GM21526 (cell line): ENCODE results near the gene CDHR2.
A peak's percentile ranks its signal among the peaks of the same experiment; 100 is the strongest.
"Not testable (repeated sequence)": the region's sequence is repeated elsewhere in the genome, so short reads cannot be mapped to it uniquely, and the experiment has no call there.

Source experiments
- ATAC-seq: cut with Tn5 transposase; IDR thresholded peaks from one replicate; pipeline ENCODE4 v1.9.1; 2021; ENCODE audit warnings: moderate library complexity; ENCODE audit not compliant: unreplicated experiment, low FRiP score

The CDHR2 gene

DNA sequence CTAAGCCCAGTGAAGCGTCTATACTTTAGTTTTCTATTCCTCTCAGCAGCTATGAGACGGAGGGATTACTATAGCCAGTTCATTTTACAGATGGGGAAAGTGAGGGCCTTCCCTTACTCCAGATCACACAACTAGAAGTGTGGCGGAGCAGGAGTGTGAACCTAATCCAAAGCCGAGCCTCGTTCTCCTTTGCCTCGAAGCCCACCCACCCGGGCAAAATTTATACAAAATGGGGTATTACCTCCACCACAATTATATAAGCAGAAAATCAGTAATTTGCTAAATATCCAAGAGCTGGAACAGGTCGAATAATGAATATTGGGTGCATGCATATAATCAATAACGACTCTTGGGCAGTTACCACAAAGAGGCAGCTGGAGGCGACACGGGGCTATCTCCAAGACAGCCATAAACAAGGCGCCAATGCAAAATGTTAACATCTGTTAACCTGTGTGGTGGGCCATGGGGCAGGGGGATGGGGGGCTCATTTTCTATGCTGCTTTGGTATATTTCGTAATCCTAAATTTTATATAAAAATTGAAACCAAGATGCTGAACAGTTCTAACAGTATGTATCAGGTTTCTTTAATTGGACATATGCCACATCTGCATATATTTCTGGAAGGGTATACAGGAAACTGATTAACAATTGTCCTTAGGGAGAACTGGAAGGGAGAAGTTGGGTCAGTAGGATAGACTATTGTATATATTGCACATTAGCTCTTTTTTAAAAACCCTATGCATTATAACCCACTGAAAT, 10.7 kb upstream of the CDHR2 start:
- no peak for ATAC-seq

DNA sequence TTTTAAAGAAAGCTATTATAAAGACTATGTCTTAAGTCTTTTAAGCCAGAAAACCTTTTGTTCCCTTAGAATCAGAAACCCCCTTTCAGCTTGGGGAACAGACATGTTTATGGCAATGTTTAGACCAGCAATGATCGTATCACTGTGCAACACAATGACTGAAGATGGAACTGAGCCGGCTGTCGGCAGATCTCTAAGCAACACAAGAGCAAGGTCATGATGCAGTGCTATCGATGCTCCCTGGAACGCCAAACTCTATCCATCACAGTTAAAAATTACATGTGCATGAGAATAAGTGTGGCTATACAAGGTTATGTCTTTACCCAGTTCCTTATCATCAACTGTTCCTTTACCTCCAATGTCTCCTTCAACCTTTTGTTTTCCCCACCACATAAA, 10.2 kb upstream of the CDHR2 start:
- no peak for ATAC-seq

DNA sequence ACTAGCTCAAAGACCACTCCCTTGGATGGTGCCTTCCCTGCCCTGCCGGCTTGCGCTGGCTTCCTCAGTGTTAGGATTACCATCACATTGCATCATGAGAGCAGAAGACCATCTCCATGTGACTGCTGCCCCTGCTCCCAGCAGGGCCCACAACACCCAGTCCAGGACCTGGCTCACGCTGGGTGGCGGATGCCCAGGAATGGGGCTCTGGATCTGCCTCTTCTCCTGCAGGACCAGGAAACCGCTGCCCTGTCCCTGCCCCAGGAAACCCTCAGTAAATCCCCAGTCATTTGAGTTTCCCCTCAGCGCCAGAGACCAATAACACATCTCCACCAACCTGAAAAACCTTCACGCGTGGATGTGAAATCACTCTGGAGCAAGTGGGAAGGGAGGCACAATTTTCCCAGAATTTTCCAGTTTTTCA, 8.7 kb upstream of the CDHR2 start:
- no peak for ATAC-seq

DNA sequence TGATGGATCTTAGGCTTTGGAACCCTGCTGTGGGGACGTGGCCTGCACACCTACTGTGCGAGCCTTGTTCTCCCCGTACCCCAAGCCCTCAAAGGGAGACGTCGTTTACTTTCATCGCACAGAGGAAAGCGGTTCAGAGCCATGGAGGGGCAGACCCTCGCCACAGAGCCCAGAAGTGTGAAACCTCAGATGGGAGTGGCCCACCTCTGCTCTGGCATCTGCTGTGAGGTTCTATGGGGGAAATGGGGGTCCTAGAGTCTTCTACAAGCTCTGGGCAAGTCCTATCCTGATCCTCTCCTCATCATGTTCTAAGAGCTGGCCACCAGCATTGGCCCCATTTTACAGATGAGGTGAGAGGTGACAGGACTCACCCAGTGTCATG, 8.2 kb upstream of the CDHR2 start:
- ATAC-seq = no peak

DNA sequence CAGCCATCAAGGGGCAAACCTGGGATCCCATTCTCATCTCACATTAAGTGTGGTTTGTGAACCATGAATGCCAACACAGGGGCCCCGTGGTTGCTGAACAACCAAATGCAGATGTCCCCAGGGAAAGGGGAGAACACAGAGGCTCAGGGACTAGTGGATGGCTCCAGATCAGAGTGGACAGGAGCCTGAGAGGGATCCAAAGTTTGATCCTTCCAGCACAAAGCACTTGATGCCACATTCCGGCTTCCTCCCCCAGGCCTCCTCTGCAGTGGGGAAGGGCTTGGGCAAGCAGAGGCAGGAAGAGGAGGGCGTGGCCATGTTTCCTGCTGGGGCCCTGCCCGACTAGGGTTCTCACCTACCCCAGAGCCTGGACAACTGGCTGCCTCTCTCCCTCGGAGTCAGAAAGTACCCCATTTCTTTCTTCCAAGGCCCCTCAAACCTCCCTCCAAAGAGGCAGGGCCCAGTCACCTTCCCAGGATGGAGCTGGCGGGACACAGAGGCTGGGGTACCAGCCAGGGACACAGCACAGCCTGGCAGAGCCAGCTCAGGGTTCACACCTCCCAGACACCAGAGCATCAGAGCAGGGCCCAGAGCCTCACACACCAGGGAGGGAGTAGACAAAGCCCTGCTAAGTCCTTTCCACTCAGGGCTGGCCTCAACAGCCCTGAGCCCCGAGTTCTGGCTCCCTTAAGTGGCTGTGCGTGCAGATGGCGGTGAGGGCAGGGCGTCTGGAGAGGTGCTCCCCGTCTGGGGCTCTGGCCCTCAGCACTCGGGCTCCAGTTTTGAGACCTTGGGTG, 7.6 kb upstream of the CDHR2 start:
- no peak for ATAC-seq

DNA sequence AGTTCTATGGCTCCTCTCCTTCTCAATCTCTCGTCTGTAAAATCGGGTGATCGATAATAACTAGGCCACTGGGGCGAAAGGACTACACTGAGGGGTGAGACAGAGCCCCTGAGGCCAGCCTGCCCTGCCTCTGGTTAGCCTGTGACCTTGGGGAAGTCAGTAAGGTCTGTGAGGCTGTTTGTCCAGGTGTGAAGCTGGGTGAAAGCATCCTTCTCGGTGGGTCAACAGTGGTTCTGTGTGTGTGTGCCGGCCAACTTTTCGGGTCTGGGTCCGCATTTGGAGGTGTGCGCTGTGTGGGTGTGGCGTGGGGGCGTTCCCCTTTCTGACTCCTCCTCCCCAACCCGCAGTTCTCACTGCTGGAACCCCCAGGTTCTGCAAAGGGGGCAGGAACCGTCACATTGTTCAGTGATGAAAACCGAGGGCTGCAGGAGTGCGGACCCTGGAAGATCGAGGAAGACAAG, 7.0 kb upstream of the CDHR2 start:
- no peak for ATAC-seq

DNA sequence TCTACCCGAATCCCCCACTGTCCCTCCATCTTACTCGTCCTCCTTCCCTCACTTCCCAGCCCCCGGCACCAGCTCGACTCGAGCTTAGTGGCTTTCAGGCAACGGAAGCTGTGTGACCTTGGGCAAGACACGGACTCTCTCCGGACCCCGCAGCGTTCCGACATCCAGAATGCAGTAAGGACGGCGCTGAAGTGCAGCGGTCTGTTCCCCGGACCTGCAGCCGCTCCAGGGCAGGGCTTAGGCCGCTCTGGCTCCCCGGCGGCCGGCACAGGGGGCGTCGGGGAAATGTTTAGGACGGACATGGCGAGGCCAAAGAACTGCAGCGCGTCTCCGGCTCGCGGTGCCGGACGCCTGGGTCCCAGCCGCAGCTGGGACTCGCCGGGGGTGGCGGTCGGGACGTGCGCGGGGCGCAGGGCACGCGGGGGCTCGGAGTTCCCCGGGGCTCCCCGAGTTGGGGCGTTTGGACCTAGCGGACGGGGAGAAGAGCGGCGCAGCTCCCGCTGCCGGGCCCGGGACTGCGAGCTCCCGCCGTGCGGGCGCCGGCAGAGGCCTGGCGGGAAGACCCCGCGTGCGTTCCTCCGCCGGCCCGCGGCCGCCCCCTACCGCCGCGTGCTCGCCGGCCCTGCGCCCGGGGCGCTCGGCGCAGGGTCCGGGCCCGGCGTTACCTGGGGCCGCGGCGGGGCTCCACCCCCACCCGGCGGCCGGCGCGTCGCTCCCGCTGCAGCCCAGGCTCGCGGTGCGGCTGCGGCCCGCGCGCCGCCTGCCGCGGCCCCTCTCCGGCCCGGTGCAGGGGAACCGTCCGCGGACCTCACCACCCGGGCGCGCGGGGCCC, 6.3 kb upstream of the CDHR2 start:
- ATAC-seq = peak; percentile 41

DNA sequence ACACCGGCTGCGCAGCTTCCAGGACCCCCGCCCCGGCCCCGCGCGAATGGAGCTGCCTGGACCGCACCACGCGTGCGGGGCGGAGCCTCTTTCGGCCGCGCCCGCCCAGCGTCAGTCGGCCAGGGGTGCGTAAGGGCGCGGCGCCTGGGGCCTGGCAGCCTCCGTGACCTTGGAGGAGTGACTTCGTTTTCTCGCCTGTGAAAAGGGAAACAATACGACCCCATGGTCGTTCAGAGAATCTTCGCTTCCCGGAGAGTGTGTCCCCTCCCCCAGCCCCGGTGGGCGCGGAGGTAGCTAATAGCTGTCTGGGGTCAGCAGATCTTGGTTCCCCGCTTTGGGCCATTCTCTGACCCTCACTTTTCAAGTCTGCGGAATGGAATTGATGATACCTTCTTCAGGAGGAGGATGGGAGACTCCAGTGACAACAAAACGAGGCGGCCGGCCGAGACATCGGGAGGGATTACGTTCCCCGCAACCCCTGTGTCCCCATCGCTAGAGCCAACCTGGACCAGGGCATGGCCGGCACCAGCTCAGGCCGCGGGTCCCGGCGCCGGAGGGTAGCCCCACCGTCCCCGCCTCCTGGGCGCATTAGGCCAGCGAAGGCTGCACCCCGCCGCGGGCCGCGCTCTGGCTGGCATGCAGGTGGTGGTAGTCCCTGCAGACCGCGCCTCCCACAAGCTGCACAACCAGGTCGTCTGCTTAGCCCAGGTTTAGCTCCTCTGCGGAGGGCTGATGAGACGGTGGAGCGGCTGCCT, 5.5 kb upstream of the CDHR2 start:
- ATAC-seq = peak; percentile 57

DNA sequence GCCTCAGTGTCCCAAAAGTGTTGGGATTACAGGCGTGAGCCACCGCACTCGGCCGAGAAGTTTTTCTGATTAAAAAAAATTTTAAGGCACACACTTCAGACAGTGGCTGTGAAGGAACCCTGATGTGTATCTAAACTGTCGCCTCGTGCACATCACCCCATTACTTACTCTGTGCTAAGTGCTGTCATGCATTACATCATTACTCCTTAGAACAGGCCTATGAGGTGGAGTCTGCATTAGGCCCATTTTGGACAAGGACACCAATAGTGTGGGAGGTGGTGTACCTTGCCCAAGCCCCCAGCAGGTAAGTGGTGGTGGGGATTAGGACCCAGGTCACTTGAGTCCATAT, 3.8 kb upstream of the CDHR2 start:
- no peak for ATAC-seq

DNA sequence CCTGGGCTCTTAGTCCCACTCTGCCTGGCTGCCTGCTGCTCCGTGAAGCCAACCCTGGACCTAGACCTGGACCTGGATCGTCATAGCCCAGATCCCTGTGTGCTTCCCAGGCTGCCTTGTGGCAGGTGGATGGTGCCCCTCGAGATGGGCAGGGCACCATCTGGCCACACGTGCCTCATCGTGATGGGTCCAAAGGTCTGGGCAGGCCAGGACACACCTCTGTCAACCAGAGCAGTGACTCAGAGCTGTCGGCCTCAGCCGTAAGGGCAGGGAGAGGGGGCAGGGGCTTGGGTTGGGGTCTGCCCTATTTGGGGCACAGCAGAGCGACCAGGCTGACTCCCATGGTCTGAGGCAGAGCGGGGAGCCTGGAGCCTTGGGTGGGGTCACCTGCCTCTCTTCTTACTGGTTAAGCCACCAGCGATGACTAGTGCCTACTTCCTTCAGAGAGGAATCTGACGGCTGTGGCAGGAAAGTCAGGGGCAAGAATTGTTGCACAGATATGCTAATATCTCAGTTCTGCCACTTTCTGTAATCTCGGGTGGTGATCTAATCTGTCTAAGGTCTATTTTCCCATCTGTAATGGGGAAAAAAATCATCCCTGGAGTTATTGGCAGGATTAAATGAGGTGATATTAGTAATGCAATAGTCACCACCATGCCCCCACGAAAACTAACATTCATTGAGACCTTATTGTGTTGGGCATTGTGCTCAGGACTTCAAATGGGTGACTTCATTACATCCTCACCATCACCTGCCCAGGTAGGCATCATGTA, 3.2 kb upstream of the CDHR2 start:
- no peak for ATAC-seq

DNA sequence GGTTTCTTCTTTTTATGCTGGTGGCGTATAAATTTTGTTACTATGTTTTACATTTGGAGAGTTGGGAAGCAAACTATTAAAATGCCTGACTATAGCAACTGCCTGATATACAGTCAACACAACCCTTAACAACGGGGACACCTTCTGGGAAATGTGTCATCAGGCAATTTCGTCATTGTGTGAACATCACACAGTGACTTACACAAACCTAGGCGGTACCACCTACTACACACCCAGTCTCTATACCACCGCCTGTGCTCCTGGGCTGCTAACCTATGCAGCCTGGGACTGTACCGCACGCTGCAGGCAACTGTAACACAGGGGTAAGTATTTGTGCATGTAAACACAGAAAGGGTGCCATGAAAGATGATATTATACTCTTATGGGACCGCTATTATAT, 1.3 kb upstream of the CDHR2 start:
- ATAC-seq = no peak

DNA sequence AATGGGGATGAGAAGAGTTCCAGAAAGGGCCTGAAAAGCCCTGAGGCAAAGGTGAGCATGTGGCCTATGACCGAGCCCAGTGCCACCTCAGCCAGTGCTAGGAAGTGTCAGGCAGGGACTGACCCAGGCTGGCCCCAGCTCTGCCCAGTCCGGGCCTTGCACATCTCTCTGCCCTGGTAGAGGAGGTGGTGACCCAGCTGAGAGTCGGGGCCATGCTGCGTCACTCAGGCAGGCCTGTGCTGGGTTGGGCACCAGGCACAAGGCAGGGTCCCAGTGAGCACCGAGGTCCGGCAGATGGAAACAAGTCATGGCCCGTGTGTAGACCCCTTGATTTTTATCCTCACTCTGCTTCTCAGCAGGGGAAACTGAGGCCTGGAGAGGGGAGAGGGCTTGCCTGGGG, 729 bp downstream of the CDHR2 start:
- ATAC-seq = no peak

DNA sequence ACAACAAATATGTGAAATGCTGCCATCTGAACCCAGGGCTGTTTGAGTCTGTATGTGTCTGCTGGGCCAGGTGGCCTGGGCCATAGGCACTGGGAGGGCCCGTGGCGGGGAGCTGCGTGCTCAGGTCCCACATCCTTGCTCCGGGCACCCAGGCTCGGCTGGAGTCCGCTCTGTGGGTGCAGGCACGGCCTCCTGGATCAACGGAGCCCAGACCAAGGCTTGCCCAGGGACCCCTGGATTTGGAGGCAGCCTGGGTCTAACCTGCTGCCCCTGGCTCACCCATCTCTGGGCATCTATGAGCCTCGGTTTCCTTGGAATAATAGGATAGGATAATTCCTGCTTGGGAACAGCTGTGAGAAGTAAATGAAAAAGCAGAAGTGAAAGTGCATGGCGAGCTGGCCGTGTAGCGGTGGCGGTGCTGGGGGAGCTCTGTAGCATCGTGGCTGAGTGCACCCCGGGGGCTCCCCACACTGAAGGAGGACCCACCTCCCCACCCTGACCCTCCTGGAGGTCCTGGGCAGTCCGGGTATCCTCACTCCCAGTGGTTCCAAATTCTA, 1.2 kb downstream of the CDHR2 start:
- no peak for ATAC-seq

DNA sequence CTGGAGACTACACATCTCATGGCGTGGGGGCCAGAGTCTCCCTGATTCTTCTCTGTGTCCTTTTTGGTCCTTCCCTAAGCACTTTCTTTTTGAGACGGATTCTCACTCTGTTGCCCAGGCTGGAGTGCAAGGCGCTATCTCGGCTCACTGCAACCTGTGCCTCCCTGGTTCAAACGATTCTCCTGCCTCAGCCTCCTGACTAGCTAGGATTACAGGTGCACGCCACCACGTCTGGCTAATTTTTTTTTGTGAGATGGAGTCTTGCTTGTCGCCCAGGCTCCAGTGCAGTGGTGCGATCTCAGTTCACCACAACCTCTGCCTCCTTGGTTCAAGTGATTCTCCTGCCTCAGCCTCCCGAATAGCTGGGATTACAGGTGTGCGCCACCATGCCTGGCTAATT, 1.8 kb downstream of the CDHR2 start:
- not testable (repeated sequence) for ATAC-seq

DNA sequence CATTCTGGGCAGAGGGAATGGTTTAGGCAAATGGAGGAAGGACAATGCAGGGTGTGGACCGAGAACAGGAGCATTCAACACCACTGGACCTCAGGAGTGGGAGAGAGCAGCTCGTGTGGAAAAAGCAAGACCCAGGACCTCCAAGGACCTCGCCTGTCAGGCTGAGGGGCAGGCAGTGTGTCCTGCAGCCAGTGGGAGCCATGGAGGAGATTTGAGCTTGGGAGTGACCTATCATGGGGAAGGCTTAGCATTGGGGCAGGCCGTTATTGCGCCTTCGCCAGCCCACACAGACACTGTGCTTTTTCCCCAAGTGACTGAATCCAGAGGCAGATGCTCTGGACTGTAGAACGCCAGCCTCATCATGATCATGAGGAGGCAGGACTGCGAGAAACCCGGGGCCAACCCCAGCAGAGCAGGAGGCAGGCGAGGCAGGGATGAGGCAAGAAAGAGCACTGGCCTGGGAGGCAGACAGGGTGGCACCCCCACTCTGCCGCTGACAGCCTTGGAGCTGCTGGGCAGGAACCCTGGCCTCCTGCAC, 3.3 kb downstream of the CDHR2 start:
- no peak for ATAC-seq

DNA sequence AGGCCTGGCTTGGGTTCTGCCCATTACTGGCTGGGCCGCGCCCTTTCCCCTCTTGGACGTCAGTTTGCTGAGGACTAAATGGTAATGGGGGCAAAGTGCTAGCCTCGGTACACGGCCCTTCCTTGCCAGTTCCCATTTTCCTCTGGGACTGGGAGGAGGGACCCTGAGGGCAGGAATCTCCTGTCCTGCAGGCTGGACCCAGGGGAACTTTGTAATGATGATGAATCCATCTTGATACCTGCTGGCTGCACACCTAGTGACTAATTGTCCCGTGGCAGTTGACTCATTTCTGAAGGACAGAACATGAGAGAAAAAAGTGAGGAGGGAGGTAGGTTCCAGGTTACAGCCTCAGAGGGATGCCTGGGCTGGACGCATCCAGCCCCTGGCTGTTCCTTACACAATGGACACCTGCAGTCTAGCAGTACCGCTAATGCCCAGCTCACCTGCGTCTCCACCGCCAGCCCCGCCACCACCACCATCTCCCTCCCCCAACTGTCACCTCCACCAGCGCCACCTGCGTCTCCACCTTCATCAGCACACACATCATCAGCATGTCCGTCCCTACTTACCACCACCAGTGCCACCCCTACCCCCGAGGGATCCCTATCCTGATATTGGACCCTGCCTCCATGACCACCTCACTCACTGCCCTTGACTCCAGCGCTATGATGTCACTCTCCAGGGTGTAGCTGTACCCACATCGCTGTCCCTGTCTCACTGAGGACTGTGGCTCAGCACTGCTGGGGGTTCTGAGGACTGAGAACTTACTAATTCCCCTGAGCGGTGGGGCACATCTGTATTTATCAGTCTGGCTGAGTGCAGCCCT, 4.3 kb downstream of the CDHR2 start:
- no peak for ATAC-seq

DNA sequence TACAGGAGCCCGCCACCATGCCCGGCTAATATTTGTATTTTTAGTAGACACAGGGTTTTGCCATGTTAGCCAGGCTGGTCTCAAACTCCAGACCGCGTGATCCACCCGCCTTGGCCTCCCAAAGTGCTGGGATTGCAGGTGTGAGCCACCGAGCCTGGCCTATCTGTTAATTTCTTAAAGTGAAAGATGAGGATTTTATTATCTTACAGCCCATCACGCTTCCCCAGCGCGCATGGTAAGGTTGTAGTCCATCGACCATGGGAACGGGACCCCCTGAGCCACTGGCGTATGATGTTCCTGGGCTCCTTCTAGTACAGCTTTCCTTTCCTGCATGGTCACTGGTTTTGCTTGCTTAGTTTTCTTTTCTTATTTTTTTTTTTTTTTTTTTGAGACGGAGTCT, 8.7 kb downstream of the CDHR2 start:
- no peak for ATAC-seq

DNA sequence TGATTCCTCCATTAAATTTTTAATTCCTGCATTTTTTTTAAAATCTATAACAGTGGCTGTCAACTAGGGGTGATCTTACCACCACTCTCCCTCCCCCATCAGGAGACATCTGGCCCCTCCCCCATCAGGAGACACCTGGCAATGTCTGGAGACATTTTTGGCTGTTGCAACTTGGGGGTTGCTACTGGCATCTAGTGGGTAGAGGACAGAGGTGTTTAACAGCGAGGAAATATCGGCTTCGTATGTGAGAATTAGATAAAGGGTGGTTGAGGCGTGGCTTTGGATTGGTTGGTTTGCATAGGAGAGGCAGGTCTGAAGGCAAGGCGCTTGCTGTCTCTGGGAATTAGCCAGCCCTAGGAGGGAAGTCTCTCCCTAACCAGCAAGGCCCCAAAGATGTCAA, 10.5 kb downstream of the CDHR2 start:
- ATAC-seq = no peak
